ENCODE data around the gene SRM.
"Not testable (repeated sequence)": the region's sequence is repeated elsewhere in the genome, so short reads cannot be mapped to it uniquely, and the experiment has no call there.

SRM gene

GRCh38 chr1:11059968-11060830 lies at the start of gene SRM:
SRM (minus strand) TSS chr1:11060018; CDS start chr1:11059943, 75 bp downstream.
- peak; percentile 91 for DNase-seq

GRCh38 chr1:11109047-11109760 lies 49.4 kb upstream of the SRM start:
- DNase-seq, result no peak

GRCh38 chr1:11107599-11107998 lies 47.8 kb upstream of the SRM start:
- no peak for DNase-seq

GRCh38 chr1:11105586-11105985 lies 45.8 kb upstream of the SRM start:
- no peak for DNase-seq

- DNase-seq, result no peak
Observed at GRCh38 chr1:11101347-11101746, 41.5 kb upstream of the SRM start.

- not testable (repeated sequence) for DNase-seq
Observed at GRCh38 chr1:11100806-11101205, 41.0 kb upstream of the SRM start.

GRCh38 chr1:11100149-11100493 lies 40.3 kb upstream of the SRM start:
- no peak for DNase-seq

- peak; percentile 90 for DNase-seq
Observed at GRCh38 chr1:11099310-11100148, 39.7 kb upstream of the SRM start, which contains the start of gene EXOSC10. EXOSC10 (minus strand) TSS chr1:11099869; CDS start chr1:11099831, 38 bp downstream.

GRCh38 chr1:11098931-11099309 lies 39.1 kb upstream of the SRM start:
- DNase-seq, result no peak

GRCh38 chr1:11083784-11084183 lies 24.0 kb upstream of the SRM start:
- DNase-seq, result not testable (repeated sequence)

GRCh38 chr1:11080931-11081330 lies 21.1 kb upstream of the SRM start:
- no peak for DNase-seq

- peak; percentile 47 for DNase-seq
Observed at GRCh38 chr1:11078631-11079030, 18.8 kb upstream of the SRM start.

- DNase-seq, result not testable (repeated sequence)
Observed at GRCh38 chr1:11073398-11073797, 13.6 kb upstream of the SRM start.

- DNase-seq, result no peak
Observed at GRCh38 chr1:11072216-11072917, 12.5 kb upstream of the SRM start.

GRCh38 chr1:11071463-11072215 lies 11.8 kb upstream of the SRM start:
- no peak for DNase-seq

GRCh38 chr1:11070876-11071275 lies 11.1 kb upstream of the SRM start:
- DNase-seq, result no peak

- no peak for DNase-seq
Observed at GRCh38 chr1:11068600-11069473, 9.0 kb upstream of the SRM start.

GRCh38 chr1:11067716-11068599 lies 8.1 kb upstream of the SRM start:
- DNase-seq, result no peak

- DNase-seq, result no peak
Observed at GRCh38 chr1:11065796-11066195, 6.0 kb upstream of the SRM start.

- DNase-seq, result no peak
Observed at GRCh38 chr1:11064942-11065341, 5.1 kb upstream of the SRM start.
